ENCODE data around the gene RNF113B.

RNF113B gene

DNA sequence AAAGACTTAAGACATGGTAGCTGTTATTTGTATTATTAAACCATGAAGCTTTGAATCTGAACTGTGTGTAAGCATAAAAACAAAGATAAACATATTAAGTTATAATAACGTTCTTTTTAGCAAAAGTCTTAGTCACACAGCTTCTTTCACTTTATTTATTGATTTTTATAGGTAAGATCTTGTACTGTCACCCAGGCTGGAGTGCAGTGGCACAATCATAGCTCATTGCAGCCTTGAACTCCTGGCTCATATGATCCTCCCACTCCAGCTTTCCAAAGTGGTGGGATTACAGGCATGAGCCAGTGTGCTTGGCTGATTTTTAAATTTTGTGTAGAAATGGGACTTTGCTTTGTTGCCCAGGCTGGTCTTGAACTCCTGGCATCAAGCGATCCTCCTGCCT is 20.8 kb downstream of the RNF113B start:
- no peak overlapping the region for H3K4me3 ChIP-seq (ENCODE audit: extremely low read depth, insufficient read depth, low read length, poor library complexity, severe bottlenecking)
- peaks cover 36% of the 10 kb centered on the region for H3K36me3 ChIP-seq (ENCODE audit: control insufficient read depth, insufficient read depth, low read length)
- peaks cover 17% of the 10 kb centered on the region for H3K4me1 ChIP-seq (ENCODE audit: control insufficient read depth, insufficient read depth, low read length, poor library complexity, severe bottlenecking)
- H3K9me3 ChIP-seq (ENCODE audit: control insufficient read depth, low read length) = no peaks in the 10 kb centered on the region
- H3K27ac ChIP-seq (ENCODE audit: low read depth, low read length, severe bottlenecking) = no peak overlapping the region
- WGBS, 2 experiments (ENCODE audit: insufficient coverage in 2 of 2) = 100% methylated on average over 1 of the region's 2 CpGs; no CpG with 5 or more reads in 1 of the 2 experiments

- 91 to 94% methylated on average over 2 of the region's 5 CpGs for WGBS, 2 experiments (ENCODE audit: insufficient coverage in 2 of 2)
- no peak overlapping the region for H3K27ac ChIP-seq (ENCODE audit: low read depth, low read length, severe bottlenecking)
- H3K36me3 ChIP-seq (ENCODE audit: control insufficient read depth, insufficient read depth, low read length) = peaks cover 36% of the 10 kb centered on the region
- no peak overlapping the region for H3K4me3 ChIP-seq (ENCODE audit: extremely low read depth, insufficient read depth, low read length, poor library complexity, severe bottlenecking)
- no peaks in the 10 kb centered on the region for H3K9me3 ChIP-seq (ENCODE audit: control insufficient read depth, low read length)
- peaks cover 16% of the 10 kb centered on the region for H3K4me1 ChIP-seq (ENCODE audit: control insufficient read depth, insufficient read depth, low read length, poor library complexity, severe bottlenecking)
These were observed 21.5 kb downstream of the RNF113B start for GRCh38 chr13:98155475-98156109.

GRCh38 chr13:98150832-98151479 is 26.1 kb downstream of the RNF113B start:
- no peak overlapping the region for H3K27ac ChIP-seq (ENCODE audit: low read depth, low read length, severe bottlenecking)
- H3K4me1 ChIP-seq (ENCODE audit: control insufficient read depth, insufficient read depth, low read length, poor library complexity, severe bottlenecking) = peaks cover 9% of the 10 kb centered on the region
- peaks cover 31% of the 10 kb centered on the region for H3K36me3 ChIP-seq (ENCODE audit: control insufficient read depth, insufficient read depth, low read length)
- no peak overlapping the region for H3K4me3 ChIP-seq (ENCODE audit: extremely low read depth, insufficient read depth, low read length, poor library complexity, severe bottlenecking)
- no peaks in the 10 kb centered on the region for H3K9me3 ChIP-seq (ENCODE audit: control insufficient read depth, low read length)
- 90 to 100% methylated on average over 4 of the region's 8 CpGs for WGBS, 2 experiments (ENCODE audit: insufficient coverage in 2 of 2)

DNA sequence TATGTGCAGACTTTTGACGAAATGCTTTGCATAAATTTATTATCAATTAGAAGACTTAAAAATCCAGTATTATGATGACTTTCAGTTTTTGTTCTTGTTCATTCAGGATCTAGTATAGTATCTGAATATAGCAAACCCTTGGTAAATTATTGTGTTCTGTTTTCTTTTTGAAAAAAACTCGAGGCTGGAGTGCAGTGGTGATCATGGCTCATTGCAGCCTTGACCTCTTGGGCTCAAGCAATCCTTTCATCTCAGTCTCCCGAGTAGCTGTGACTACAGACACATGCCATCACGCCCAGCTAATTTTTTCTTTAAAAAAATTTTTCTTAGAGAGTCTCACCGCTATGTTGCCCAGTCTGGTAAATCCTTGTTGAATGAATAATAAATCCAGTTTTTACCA is 29.5 kb downstream of the RNF113B start:
- Histone ChIP-seq H3K27ac (ENCODE audit: low read depth, low read length, severe bottlenecking) (no peak overlapping the region), H3K36me3 (ENCODE audit: control insufficient read depth, insufficient read depth, low read length) (peaks cover 12% of the 10 kb centered on the region), H3K4me3 (ENCODE audit: extremely low read depth, insufficient read depth, low read length, poor library complexity, severe bottlenecking) (no peak overlapping the region), H3K9me3 (ENCODE audit: control insufficient read depth, low read length) (no peaks in the 10 kb centered on the region), H3K4me1 (ENCODE audit: control insufficient read depth, insufficient read depth, low read length, poor library complexity, severe bottlenecking) (peaks cover 20% of the 10 kb centered on the region)
- 43 to 92% methylated on average over 1 to 2 of the region's 5 CpGs for WGBS, 2 experiments (ENCODE audit: insufficient coverage in 2 of 2)

DNA sequence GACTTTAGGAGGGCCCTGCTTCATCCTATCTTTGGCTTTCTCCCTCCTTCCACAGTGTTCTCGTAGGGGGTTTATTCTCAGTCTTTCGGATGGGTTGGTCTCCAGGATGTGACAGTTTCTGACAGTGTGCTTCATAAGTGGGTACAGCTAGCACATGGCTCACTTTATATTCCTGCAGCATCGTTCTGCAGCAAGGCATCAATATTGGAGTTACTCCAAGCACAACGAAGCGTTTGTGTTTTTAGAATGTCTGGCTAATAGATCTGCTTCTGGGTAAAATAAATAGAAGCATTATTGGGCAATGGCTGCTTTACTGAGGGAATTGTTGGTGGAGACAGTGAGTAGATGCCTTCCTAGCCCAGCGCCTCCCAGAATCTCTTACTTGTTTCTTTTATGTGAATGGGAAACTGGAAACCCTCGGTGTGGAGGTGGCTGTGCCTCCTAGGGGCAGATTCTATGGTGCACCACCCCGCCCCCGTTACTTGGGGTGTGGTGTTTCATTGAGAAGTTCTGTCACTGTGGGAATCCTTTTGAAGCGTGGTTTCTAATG is 32.2 kb downstream of the RNF113B start:
- 23 to 30% methylated on average over 3 to 4 of the region's 10 CpGs for WGBS, 2 experiments (ENCODE audit: insufficient coverage in 2 of 2)
- peaks cover 12% of the 10 kb centered on the region for H3K36me3 ChIP-seq (ENCODE audit: control insufficient read depth, insufficient read depth, low read length)
- H3K9me3 ChIP-seq (ENCODE audit: control insufficient read depth, low read length) = no peaks in the 10 kb centered on the region
- peak overlapping the region; percentile 66 for H3K4me3 ChIP-seq (ENCODE audit: extremely low read depth, insufficient read depth, low read length, poor library complexity, severe bottlenecking)
- no peak overlapping the region for H3K27ac ChIP-seq (ENCODE audit: low read depth, low read length, severe bottlenecking)
- H3K4me1 ChIP-seq (ENCODE audit: control insufficient read depth, insufficient read depth, low read length, poor library complexity, severe bottlenecking) = peaks cover 23% of the 10 kb centered on the region

DNA sequence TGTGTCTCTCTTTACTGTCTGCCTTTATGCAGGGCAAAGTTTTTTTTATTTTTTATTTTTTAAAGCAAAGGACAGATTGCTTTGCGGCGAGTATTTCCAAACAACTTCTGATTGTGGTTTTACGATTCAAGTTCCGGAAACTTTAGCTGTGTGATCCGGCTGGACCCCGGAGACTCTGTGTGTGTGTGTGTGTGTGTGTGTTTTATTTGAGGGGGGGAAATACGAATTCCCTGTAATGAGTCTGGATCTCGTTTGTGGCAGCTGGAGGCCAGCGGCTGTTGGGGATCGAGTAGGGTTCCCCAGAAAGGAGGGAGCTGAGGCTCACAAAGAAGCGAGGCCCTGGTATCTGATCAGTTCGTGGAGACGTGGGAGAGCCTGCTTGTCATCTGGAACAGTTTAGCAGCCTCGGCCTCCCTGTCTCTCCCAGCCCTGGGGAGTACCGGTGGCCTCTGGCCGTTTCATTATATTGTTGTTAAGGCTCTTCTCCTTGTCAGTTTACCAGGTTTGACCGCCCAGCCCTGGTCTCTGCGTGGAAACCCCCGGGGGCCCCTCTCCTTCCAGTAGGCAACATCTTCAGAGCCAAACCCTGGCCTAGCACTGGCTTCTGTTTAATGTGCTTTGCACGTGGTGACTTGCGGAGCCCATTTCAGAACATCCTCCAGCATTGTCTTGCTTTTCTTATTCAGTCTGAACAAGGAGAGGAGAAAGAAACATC is 32.9 kb downstream of the RNF113B start:
- 2 to 3% methylated on average over 16 to 18 of the region's 21 CpGs for WGBS, 2 experiments (ENCODE audit: insufficient coverage in 2 of 2)

DNA sequence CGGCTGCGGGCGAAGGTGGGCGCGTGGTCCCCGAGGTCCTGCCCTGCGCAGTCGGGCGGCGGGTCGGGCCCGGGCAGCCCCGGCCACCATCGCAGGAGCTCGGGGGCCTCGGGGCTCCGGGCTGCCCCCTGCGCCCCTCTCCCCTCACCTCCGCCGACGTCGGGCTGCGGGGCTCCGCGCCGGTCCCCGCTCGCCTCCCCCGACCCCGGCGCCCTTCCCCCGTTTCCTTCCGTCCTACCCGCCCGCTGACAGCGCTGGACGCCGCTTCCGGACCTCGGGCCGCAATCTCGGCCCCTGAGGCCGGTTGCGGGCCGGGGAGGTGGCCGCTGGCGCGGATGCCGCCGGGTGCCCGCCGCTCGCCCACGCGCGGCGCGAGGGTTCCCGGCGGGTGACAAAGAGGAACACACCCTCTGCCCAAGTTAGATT is 33.5 kb downstream of the RNF113B start:
- Histone ChIP-seq H3K9me3 (ENCODE audit: control insufficient read depth, low read length) (no peaks in the 10 kb centered on the region), H3K36me3 (ENCODE audit: control insufficient read depth, insufficient read depth, low read length) (peaks cover 5% of the 10 kb centered on the region), H3K4me1 (ENCODE audit: control insufficient read depth, insufficient read depth, low read length, poor library complexity, severe bottlenecking) (peaks cover 23% of the 10 kb centered on the region), H3K27ac (ENCODE audit: low read depth, low read length, severe bottlenecking) (no peak overlapping the region), H3K4me3 (ENCODE audit: extremely low read depth, insufficient read depth, low read length, poor library complexity, severe bottlenecking) (peak overlapping the region; percentile 66)
- 0% methylated on average over 41 to 53 of the region's 60 CpGs for WGBS, 2 experiments (ENCODE audit: insufficient coverage in 2 of 2)

More for the DNA sequence above, 32.9 kb downstream of the RNF113B start:
- no peaks in the 10 kb centered on the region for H3K9me3 ChIP-seq (ENCODE audit: control insufficient read depth, low read length)
- H3K4me1 ChIP-seq (ENCODE audit: control insufficient read depth, insufficient read depth, low read length, poor library complexity, severe bottlenecking) = peaks cover 23% of the 10 kb centered on the region
- peak overlapping the region; percentile 66 for H3K4me3 ChIP-seq (ENCODE audit: extremely low read depth, insufficient read depth, low read length, poor library complexity, severe bottlenecking)
- peaks cover 9% of the 10 kb centered on the region for H3K36me3 ChIP-seq (ENCODE audit: control insufficient read depth, insufficient read depth, low read length)
- H3K27ac ChIP-seq (ENCODE audit: low read depth, low read length, severe bottlenecking) = no peak overlapping the region

- WGBS, 2 experiments (ENCODE audit: insufficient coverage in 2 of 2) = 0% methylated on average over 35 to 46 of the region's 66 CpGs
- peaks cover 23% of the 10 kb centered on the region for H3K4me1 ChIP-seq (ENCODE audit: control insufficient read depth, insufficient read depth, low read length, poor library complexity, severe bottlenecking)
- peaks cover 2% of the 10 kb centered on the region for H3K36me3 ChIP-seq (ENCODE audit: control insufficient read depth, insufficient read depth, low read length)
- H3K9me3 ChIP-seq (ENCODE audit: control insufficient read depth, low read length) = no peaks in the 10 kb centered on the region
- no peak overlapping the region for H3K27ac ChIP-seq (ENCODE audit: low read depth, low read length, severe bottlenecking)
- H3K4me3 ChIP-seq (ENCODE audit: extremely low read depth, insufficient read depth, low read length, poor library complexity, severe bottlenecking) = peak overlapping the region; percentile 66
These were observed 33.9 kb downstream of the RNF113B start for GRCh38 chr13:98143157-98143553.

DNA sequence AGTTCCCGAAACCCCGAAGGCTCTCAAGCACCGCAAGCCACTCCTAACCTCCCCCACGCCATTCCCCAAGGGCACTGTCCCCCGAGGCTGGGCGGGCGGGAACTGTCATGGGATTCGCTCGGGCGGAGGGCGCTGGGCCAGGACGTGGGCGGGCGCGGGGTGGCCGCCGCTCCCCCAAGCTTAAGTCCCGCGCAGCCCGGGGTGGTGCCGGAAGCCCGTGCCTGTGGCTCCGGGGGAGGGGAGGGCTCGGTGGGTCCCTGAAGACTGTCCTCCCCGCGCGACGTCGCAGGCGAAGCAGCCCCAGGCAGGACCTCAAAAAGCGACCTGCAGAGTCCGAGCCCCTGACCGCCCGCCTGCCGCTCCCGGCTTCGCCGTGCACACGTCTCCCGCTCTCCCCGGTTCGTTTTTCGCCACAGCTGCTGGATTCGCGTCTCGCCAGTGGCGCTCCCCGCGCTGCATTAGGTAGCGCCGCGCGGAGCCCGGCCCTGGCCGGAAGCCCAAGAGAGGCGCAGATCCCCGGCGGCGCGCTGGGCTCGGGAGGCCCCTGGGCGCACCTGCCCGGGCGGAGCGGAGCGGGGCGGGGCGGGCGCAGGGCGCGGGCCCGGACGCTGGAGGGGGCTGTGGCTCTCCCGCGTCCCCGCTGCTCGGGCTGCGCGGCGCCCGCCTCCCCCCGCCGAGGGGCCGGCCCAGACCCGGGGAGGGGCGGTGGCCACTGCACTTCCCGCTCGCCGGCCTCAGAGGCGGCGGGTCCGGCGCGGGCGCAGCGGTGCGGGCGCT is 34.5 kb downstream of the RNF113B start, which contains the start of gene FARP1:
FARP1 (plus strand) TSS at position 715 of the 777 bp plus-strand sequence. CDS start 70,149 bp downstream, outside the sequence.
- Histone ChIP-seq H3K4me3 (ENCODE audit: extremely low read depth, insufficient read depth, low read length, poor library complexity, severe bottlenecking) (peak within 1 kb of the TSS; percentile 66), H3K27ac (ENCODE audit: low read depth, low read length, severe bottlenecking) (no peak within 1 kb of the TSS), H3K4me1 (ENCODE audit: control insufficient read depth, insufficient read depth, low read length, poor library complexity, severe bottlenecking) (peaks cover 23% of the 10 kb centered on the region), H3K9me3 (ENCODE audit: control insufficient read depth, low read length) (no peaks in the 10 kb centered on the region), H3K36me3 (ENCODE audit: control insufficient read depth, insufficient read depth, low read length) (no peaks in the 10 kb centered on the region)
- 1% methylated on average over 44 to 55 of the region's 98 CpGs for WGBS, 2 experiments (ENCODE audit: insufficient coverage in 2 of 2)

All from mesodermal cell (in vitro differentiated cells).